Measurements from ENCODE around the gene LRRK1. TPM values are rescaled to one million over a fixed set of nuclear protein-coding genes. Genes with fewer than 3 reads are reported as not detected.
A peak's percentile ranks its signal among the peaks of the same experiment; 100 is the strongest.

The LRRK1 gene
- total and polyA plus RNA-seq, 11 donors, result 1.3 to 12.7 (median 2.1) TPM

DNA sequence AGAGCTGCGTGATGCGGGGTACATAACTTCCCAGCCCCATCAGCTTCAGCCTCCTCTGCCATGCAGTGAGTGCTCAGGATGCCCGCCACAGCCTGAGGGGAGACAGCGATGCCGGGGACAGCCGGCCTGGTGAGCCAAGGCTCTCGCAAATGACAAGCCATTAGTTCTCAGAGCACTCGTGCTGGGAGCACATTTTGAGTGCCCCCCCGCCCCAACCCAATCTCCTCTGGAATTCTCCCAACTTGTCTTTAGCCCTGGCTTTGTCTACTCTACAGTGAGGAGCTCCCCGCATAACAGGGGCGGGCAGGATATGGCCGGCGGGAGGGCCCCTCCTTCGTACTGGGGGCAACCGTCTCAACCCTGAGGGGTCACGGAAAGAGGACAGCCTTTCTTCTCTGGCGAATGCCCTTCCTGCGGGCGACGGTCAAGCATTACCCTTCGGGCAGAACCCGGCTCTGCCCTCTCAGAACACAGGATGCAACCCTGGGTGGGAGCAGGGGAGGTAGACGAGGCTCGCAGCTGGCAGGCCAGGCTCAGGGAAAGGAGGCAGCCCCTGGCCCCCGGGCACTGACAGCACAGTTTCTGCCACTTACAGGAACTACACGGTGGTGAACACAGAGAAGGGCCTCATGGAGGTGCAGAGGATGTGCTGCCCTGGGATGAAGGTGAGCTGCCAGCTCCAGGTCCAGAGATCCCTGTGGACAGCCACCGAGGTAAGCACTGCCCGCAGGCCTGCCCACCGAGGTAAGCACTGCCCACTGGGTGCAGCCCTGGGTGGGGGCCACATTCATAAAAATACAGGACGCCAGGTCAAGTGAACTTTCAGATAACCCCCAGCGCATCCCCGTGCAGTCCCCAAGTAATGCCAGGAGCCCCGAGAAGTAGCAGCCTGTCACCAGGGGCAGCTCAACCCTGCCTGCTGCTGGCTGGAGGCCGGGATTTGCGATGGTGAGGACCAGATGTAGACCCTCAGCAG is 141.7 kb downstream of the LRRK1 start:
- ATAC-seq, result no peak
- peaks cover 0 to 2% (median 0%) of the 10 kb centered on the region in 12 donors for H3K9me3 ChIP-seq

GRCh38 chr15:101062063-101062462 is 142.9 kb downstream of the LRRK1 start:
- no peaks in the 10 kb centered on the region for H3K27me3 ChIP-seq
- intact Hi-C loops (cut with DNase I), result no loop called here
- H3K36me3 ChIP-seq, result peaks cover 0 to 80% (median 11%) of the 10 kb centered on the region in 9 donors
- WGBS, 4 donors, result 80 to 84% (median 80%) methylated on average over 7 of the region's 7 CpGs
- peaks cover 0 to 2% (median 0%) of the 10 kb centered on the region in 12 donors for H3K9me3 ChIP-seq
- H3K4me3 ChIP-seq, result no peak overlapping the region
- ATAC-seq (no peak), DNase-seq (peak in 1 of 5 donors; percentile 8)
- no peak for TF ChIP-seq POLR2A (IDR thresholded peaks at IDR 0.05)
- TF ChIP-seq, protein P1, sequence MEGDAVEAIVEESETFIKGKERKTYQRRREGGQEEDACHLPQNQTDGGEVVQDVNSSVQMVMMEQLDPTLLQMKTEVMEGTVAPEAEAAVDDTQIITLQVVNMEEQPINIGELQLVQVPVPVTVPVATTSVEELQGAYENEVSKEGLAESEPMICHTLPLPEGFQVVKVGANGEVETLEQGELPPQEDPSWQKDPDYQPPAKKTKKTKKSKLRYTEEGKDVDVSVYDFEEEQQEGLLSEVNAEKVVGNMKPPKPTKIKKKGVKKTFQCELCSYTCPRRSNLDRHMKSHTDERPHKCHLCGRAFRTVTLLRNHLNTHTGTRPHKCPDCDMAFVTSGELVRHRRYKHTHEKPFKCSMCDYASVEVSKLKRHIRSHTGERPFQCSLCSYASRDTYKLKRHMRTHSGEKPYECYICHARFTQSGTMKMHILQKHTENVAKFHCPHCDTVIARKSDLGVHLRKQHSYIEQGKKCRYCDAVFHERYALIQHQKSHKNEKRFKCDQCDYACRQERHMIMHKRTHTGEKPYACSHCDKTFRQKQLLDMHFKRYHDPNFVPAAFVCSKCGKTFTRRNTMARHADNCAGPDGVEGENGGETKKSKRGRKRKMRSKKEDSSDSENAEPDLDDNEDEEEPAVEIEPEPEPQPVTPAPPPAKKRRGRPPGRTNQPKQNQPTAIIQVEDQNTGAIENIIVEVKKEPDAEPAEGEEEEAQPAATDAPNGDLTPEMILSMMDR (IDR thresholded peaks at IDR 0.05), result no peak
- H3K27ac ChIP-seq, result no peak overlapping the region
- H3K4me1 ChIP-seq, result peaks cover 0 to 17% (median 8%) of the 10 kb centered on the region in 12 donors

More for the DNA sequence above, 141.7 kb downstream of the LRRK1 start:
- peak in 1 of 5 donors; percentile 10 for DNase-seq
- 89 to 92% (median 91%) methylated on average over 29 to 35 of the region's 35 CpGs for WGBS, 4 donors
- intact Hi-C loops (cut with DNase I), result no loop called here
- H3K4me3 ChIP-seq, result no peak overlapping the region
- no peak overlapping the region for H3K27ac ChIP-seq
- H3K36me3 ChIP-seq, result peaks cover 0 to 80% (median 11%) of the 10 kb centered on the region in 9 donors
- no peak for TF ChIP-seq POLR2A (IDR thresholded peaks at IDR 0.05)
- TF ChIP-seq, protein P1 (IDR thresholded peaks at IDR 0.05), result no peak
- H3K4me1 ChIP-seq, result peaks cover 0 to 17% (median 8%) of the 10 kb centered on the region in 12 donors
- no peaks in the 10 kb centered on the region for H3K27me3 ChIP-seq

- Histone ChIP-seq H3K27ac (no peak overlapping the region), H3K4me3 (no peak overlapping the region), H3K9me3 (peaks cover 0 to 2% (median 0%) of the 10 kb centered on the region in 12 donors), H3K36me3 (peaks cover 0 to 75% (median 11%) of the 10 kb centered on the region in 9 donors), H3K4me1 (peaks cover 0 to 17% (median 8%) of the 10 kb centered on the region in 12 donors), H3K27me3 (no peaks in the 10 kb centered on the region)
- intact Hi-C loops (cut with DNase I), result no loop called here
- TF ChIP-seq POLR2A (IDR thresholded peaks at IDR 0.05), result no peak
- TF ChIP-seq, protein P1 (IDR thresholded peaks at IDR 0.05), result no peak
- ATAC-seq (no peak), DNase-seq (peak in 3 of 5 donors; percentile 2 to 11 (median 7))
- WGBS, 4 donors, result 95 to 96% (median 96%) methylated on average over 18 of the region's 18 CpGs
Measured at GRCh38 chr15:101062471-101063171, 143.5 kb downstream of the LRRK1 start.
